HG03196 (cell line): ENCODE results near the gene ZSWIM2.
"Not testable (repeated sequence)": the region's sequence is repeated elsewhere in the genome, so short reads cannot be mapped to it uniquely, and the experiment has no call there.

Source experiments
- ATAC-seq: cut with Tn5 transposase; IDR thresholded peaks from one replicate; pipeline ENCODE4 v1.9.1; 2021; ENCODE audit not compliant: unreplicated experiment

Gene ZSWIM2, protein sequence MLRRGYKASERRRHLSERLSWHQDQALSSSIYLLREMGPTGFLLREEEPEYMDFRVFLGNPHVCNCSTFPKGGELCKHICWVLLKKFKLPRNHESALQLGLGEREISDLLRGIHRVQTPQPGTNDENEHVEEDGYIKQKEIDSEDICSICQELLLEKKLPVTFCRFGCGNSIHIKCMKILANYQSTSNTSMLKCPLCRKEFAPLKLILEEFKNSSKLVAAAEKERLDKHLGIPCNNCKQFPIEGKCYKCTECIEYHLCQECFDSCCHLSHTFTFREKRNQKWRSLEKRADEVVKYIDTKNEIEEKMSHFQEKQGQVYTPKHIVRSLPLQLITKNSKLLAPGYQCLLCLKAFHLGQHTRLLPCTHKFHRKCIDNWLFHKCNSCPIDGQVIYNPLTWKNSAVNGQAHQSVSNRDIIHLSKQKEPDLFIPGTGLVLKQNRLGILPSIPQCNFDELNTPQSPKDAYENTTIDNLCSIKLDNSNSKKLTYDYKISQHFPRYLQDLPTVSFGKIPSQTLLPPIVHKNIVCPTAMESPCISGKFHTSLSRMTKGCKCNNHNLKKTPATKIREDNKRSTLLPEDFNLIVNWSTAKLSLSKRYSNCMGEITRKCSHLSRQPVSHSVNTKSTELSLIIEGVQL

DNA sequence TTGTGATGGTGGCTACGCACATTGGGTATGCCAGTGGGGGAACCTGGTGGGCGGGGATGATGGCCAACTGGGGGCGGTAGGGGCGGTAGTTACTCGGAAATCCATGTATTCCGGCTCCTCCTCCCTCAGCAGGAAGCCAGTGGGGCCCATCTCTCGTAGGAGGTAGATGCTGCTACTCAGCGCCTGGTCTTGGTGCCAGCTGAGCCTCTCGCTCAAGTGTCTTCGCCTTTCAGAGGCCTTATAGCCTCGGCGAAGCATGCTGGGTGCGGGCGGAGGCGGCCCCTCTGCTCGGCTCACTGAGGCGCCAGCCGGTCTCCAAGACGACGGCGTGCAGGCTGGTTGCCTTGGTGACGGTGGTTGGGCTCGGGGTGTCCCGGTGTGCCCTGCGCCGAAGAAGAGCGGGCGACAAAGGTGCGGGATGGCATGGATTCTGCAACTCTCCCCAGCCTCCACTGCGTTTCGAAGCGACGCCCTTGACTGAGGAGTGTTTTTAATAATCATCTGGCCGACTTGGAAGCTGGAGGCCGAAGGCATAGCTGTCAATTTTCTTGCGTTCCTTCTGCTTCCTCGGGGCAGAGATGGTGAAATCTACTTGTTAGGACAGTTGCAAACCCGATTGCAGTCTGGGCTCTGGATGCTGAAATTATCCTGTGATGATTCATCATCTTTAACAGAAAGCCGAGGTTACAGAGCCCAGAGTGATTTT is at the start of gene ZSWIM2:
Gene ZSWIM2 (minus strand): TSS at position 298 of the 706 bp plus-strand sequence. CDS start 40 bp downstream, at position 258.
- ATAC-seq, result no peak

DNA sequence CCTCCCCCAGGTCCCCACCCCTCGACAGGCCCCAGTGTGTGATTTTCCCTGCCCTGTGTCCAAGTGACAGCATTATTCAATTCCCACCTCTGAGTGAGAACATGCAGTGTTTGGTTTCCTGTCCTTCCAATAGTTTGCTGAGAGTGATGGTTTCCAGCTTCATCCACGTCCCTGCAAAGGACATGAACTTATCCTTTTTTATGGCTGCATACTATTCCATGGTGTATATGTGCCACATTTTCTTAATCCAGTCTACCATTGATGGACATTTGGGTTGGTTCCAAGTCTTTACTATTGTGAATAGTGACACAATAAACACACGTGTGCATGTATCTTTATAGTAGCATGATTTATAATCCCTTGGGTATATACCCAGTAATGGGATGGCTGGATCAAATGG is 47.2 kb upstream of the ZSWIM2 start:
- not testable (repeated sequence) for ATAC-seq

DNA sequence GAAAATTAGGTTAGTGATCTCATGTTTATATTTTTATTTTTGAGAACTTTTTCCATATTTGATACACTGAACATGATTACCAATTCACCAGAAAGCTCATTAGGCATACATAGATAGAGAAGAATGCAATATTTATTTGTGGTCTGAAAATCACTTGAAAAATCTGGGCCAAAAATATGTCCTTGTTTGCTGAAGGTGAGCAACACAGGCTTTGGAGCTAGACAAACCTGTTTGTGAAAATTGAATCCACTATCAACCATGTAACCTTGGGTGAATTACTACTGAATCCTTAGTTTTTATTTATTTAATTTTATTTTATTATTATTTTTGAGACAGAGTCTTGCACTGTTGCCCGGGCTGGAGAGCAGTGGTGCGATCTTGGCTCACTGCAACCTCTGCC is 46.5 kb upstream of the ZSWIM2 start:
- no peak for ATAC-seq

DNA sequence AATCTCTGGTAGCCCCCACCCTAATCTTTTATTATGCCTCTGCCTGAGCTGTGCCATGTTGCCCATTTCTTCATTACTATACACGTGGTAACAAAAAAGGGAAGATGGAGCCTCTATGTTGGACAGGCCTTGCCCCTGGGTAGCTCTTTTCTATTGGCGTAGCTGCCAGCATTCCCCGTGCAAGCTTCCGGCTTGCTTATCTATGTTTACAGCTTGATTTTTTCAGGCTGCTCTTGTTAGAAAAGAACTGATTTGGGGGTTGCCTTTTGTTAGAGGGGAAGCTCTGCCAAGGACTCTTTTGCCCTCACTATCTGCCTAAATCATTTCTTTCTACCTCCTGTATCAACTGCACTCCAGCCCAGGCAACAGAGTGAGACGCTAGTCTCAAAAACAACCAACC is 45.5 kb upstream of the ZSWIM2 start:
- no peak for ATAC-seq

DNA sequence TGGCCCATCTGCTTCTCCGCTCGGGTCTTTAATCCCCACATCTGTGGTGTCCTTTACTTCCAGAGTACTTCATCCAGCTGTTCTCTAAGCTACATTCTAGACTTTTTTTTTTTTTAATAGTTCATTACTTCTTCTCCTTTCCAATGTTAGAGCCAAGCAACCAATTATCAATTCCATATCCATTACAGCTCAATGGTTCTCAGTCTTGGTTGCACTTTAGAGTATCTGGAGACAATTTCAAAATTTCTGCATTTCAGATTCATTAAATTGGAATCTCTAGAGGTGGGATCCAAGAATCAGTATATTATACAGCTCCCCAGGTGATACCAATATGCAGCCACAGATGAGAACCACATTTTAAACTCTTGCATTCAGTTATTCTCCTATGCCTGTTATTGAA is 43.9 kb upstream of the ZSWIM2 start:
- no peak for ATAC-seq

DNA sequence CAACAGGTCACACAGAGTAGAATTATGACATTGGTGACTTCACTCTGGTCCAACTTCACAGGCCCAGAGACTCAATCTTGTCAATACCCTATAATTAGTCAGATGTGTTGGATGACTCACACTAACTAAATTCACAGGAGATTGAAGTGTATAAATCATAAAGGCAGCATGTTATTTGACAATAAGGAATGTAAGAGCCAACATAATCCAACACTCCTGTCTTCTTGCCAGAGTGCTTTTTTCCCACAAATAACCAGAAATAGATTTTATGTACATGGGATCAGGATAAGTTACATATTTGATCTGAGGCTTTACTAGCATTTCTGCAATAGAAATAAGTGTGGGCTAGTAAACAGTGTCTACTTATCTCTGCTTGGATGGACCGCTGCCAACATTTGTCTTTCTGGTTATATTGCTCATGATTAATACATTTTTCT is 42.2 kb upstream of the ZSWIM2 start:
- no peak for ATAC-seq

DNA sequence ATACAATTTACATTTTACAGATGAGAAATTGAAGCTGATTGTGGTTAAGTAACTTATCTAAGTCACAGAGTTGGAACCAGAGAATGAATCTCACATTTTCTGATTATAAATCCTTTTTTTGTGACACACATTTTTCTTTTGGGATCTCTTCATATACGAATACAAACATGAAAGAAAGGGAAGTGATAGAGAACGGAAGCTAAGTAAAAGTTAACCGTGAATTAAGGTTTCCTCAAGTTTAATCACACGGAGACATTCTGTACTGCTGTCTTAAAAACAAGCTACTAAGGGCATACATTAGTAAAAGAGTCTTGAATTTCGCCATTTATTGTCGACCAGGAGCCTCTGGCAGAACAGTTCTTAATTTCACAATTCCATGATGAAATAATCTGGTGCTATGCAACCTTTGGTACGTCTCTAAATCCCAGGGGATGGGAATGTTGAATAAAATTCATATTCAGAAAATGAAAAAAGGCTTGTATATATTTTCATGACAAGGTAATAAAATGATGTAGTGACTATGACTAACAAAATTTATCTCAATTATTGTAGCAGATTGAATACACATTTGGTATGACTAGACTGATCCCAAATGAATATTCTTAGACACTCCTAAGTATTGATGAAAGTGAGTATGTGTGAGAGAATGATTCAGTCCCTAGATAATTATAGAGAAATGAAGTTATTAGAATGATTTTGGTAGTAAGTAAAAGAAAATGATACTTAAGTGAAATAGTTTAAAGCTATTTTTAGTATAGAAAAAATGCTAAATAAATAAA is 40.3 kb upstream of the ZSWIM2 start:
- ATAC-seq, result no peak

DNA sequence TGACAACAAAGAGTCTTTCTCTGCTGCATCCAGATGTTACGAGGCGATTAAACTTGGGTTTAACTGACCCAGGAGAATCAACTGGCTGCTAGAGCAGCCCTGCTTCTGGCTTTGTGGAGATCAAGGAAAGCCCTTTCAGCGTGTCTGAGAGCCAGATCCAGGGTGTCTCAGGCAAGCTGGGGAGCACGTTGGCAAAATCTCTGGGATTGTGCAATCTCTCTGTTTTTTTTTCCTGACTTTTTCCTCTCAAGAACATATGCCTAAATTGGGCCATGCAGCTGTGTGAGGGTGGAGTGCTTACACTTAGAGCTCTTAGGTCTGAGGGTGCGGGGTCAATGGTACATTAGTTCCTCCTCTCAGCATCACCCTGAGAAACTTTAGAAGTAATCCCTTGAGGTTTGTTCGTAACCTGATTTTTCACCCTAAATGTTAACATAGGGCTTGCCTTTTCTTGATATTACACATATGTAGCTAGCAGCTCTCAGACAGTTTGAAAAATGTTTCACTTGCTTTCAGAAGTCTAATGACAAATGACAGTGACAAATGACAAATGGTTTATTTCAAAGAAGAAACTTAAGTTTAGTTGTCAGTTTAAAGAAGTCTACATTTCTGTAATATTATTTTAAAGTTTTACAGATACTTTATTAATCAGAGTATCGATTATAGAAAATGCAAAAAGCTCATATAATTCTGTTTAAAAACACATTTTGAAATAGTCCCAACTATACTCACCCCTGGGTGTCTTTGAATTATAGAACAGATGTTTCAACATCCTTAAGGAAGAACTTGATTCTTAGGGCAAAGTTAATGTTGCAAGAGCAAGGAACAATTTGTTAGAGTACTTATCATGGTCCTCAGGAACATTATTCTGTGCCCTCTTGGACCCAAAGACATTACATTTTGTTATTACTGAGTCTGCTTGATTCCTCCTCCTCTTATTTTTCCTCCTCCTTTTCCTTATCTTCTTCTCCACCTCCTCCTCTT is 38.4 kb upstream of the ZSWIM2 start:
- peak; percentile 69 for ATAC-seq

DNA sequence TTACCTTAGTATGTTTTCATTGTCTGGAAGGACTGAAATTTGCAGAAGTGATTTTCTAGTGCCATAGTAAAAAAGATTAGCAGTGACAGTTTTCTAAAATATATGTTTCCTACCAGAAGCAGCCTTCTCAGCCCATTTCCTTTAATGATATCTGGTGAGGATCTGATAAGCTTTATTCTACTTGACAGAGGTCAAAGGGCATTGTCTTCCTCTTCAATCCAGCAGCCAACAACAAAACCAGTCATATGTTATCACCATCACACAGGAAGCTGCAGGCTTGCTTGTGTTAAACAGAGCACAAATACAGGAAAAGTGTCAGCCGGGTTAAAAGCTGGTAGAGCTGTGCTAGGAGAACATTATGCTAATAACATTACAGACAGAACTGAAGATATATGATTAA is 35.6 kb upstream of the ZSWIM2 start:
- no peak for ATAC-seq

DNA sequence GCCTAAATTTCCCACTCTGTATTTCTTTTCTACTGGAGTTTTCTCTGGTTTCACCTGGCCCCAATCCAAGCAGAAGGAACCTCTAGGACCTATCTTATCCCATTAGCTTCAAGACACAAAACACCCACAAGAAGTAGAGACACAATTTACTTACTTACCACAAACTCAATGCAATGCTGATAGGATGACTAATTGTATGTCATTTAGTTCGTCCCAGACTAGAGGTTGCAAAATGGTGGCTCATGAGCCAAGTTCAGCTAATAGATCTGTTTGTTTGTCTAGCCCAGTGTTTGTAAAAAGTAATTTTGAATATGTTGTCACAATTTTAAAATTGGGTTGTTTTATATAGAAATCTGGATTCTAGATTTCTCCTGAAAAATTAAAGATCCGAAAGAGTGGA is 34.7 kb upstream of the ZSWIM2 start:
- ATAC-seq, result no peak

DNA sequence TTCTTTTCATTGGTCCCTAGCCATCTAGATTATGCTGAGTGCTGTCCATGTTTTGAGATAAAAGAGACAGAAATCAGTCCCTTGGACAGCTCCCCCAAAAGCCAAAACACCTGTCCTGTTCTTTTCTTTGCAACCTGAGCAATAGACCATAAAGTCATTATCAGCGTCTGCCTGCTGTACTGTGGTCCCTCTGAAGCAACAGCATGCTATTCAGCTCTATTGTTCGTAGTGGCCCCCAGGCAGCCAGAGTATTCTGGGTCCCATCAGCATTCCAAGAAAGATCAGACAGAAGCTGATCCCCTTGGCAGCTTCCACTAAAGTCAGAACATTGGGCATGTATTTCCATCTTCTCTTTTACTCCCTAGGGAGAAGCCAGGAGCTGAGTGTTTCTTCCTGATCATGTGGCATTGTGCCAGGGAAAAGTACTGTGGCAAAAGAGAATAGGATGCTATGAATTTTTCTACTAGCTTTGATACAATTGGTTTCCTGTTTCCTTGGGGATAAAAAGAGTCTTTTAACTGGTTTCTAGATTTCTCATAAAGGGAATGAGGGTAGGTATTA is 33.6 kb upstream of the ZSWIM2 start:
- ATAC-seq, result no peak

DNA sequence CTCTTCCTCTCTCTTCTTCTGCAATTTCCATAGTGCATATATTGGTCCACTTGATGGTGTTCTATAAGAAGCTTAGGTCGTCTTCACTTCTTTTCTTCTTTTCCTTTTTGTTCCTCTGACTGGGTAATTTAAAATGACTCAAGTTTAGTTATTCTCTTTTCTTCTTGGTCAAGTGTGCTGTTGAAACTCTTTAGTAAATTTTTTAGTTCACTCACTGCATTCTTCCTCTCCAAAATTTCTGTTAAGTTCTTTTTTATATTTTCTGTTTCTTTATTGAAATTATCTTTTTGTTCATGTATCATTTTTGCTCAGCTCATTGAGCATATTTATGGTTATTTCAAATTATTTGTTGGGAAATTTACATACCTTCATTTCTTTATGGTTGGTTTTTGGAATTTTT is 32.7 kb upstream of the ZSWIM2 start:
- no peak for ATAC-seq

DNA sequence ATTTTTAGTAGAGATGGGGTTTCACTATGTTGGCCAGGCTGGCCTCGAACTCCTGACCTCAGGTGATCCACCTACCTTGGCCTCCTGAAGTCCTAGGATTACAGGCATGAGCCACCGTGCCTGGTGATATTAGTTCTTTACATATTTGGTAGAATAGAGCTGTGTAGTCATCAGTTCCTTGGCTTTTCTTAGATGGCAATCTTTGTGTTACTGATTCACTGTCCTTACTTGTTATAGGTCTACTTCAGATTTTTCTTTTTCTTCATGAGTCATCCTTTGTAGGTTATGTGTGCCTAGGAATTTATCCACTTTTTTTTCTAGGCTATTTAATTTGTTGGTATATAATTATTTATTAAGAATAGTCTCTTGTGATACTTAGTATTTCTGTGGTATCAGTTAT is 30.3 kb upstream of the ZSWIM2 start:
- ATAC-seq, result no peak

DNA sequence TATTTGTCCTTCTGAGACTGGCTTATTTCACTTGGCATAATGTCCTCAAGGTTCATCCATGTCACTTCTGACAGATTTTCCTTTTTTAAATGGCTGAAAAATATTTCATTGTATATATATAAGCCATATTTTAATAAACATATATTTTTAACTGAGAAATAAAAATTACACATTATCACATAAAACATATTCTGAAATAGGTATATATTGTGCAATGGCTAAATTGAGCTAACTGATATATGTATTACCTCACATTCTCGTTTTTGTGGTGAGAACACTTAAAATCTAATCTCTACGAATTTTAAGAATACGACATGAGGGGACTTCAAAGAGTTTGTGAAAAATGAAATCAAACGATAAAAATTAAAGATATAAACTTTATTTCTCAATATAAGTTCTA is 25.7 kb upstream of the ZSWIM2 start:
- ATAC-seq, result no peak

DNA sequence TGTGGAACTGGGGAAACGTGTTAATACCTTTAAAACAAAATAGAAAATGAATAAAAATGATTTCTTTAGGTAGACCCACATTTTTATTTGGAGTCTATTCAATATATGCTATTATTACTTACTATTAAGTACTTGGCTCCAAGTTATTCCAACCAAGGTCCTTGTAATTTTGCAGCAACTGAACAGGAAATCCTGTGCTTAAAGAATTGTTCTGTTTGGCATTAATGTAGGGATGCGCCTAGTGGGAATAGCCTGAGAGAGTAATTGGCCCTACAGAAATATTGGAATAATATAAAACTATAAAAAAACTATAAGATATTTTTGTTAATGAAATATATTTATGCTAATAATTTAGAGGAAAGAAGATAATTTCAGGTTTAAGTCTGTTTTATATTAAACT is 22.9 kb upstream of the ZSWIM2 start:
- no peak for ATAC-seq

DNA sequence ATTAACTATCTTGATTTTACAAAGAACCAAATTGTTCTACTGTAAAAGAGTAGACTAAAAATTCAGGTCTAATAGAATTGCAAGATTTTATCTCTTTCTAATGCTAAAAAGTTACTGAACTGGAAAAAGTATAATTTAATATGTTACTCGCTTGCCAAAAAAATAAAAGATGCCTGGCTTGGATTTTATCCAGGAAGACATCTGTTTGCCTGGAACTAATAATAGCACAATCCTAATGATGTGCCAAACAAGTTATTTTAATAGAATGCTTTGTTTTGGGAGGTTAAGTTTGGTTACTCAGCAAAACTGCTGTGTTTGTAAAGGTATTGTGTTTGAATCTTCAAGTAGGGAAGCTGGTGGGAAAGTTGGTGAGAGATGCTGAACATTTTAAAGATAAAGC is 19.4 kb upstream of the ZSWIM2 start:
- ATAC-seq, result no peak

DNA sequence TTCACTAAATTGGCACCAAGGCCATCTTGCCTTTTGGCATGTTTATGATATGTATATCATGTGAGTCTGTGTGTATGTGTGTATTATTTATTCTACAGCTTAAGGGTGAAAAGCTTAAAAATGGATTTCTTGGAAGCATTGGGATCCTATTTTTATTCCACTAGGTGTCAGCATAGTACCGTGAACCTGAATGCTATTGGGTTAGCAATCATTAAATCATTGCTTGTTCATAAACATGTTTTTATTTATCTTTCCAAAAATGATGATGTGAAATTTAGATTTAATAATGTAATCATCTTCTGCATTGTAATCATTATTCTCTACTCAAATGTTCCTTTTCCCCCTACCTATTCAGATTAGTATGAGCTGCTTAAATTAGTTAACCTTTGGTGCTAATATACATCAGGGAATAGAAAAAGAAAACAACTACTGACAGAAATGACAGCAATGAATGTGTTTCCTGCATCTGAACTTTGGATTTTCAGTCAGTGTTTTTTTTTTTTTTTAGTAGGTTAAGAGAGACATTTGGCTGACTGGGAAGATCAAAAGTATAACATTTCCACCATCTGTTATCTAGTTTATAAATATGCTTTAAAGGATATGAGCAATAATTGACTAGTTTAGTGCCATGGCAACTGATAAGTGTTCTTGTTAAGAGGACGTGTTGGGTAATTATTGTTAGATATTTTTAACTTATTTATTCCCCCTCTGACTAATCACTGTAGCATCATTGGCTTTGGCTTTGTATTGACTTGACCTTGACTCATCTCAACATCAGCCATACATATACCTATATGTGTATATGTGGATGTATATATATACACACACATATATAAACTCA is 14.1 kb upstream of the ZSWIM2 start:
- peak; percentile 59 for ATAC-seq

DNA sequence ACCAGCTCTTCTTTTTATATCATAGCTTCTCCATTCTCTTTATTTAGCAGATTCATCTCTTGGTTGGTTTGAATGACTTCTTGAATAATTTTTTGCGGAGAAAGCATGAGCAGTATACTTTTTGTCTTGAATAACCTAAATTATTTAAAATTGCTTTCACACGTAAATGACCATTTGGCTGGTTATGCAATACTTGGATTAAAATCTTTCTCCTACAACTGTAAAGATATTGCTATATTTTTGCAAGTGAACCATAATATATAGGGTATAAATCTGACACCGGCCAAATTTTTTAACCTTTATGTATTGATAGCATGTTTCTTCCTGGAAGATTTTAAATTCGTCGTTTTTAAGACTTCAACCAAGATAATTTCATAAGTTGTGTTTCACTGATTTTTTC is 6.2 kb upstream of the ZSWIM2 start:
- no peak for ATAC-seq

DNA sequence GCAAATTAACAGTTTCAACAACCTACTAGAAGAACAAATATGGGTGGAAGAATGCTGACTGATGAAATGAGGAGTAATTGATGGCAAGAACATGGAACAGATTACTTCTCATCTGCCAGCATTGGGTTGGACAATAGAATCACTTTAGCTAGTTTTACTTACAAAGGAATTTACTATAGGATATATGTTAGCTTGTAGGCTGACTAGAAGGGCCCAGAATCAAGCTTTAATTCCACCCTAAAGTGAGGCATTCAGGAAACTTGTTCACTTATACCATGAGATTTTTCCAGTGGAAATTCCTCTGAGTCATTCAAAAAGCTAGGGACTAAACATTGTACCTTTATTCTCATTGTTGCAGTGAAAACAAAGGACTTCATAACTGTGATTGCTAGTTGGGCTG is 5.0 kb upstream of the ZSWIM2 start:
- no peak for ATAC-seq
